Measurements from ENCODE around the gene ARSB.

GRCh38 chr5:78738693-78739300, 246.3 kb downstream of the ARSB start:
- TF ChIP-seq EP300 (IDR thresholded peaks at IDR 0.05) (no peak), CTCF (IDR thresholded peaks at IDR 0.05) (no peak), POLR2A (IDR thresholded peaks at IDR 0.05) (no peak)
